ENCODE results near the gene KLHL3. TPM values are rescaled to one million over a fixed set of nuclear protein-coding genes. Genes with fewer than 3 reads are reported as not detected.

The KLHL3 gene
- total RNA-seq, 2 experiments from 2014 or later = 3.0 to 3.4 TPM

GRCh38 chr5:137613554-137614265 is 122.2 kb downstream of the KLHL3 start:
- Mint-ChIP-seq H3K27me3 (peaks cover 2% of the 10 kb centered on the region), H3K27ac (no peak overlapping the region), H3K4me1 (ENCODE audit: low read depth) (no peaks in the 10 kb centered on the region), H3K4me3 (no peak overlapping the region), H3K9me3 (no peaks in the 10 kb centered on the region), H3K36me3 (no peaks in the 10 kb centered on the region)
- peak; percentile 20 for DNase-seq
- CTCF ChIA-PET = interaction anchor here (1.0 kb wide), 1 partner anchor 16 kb away, joined by 3 read pairs; no protein-coding TSS in a partner anchor
- intact Hi-C loops (cut with micrococcal nuclease) = no loop called here
- POLR2A ChIA-PET = no interaction called here

- intact Hi-C loops (cut with micrococcal nuclease) = no loop called here
- Mint-ChIP-seq H3K27me3 (peaks cover 2% of the 10 kb centered on the region), H3K4me1 (ENCODE audit: low read depth) (no peaks in the 10 kb centered on the region), H3K27ac (no peak overlapping the region), H3K9me3 (no peaks in the 10 kb centered on the region), H3K36me3 (no peaks in the 10 kb centered on the region), H3K4me3 (no peak overlapping the region)
- CTCF ChIA-PET = no interaction called here
- POLR2A ChIA-PET = no interaction called here
- DNase-seq = no peak
Measured at GRCh38 chr5:137612576-137612975, 123.3 kb downstream of the KLHL3 start.

- no peak overlapping the region for H3K4me3 Mint-ChIP-seq
- DNase-seq = no peak
- H3K36me3 Mint-ChIP-seq = no peaks in the 10 kb centered on the region
- intact Hi-C loops (cut with micrococcal nuclease) = no loop called here
- H3K27me3 Mint-ChIP-seq = peaks cover 2% of the 10 kb centered on the region
- no peaks in the 10 kb centered on the region for H3K4me1 Mint-ChIP-seq (ENCODE audit: low read depth)
- CTCF ChIA-PET = no interaction called here
- H3K9me3 Mint-ChIP-seq = no peaks in the 10 kb centered on the region
- no peak overlapping the region for H3K27ac Mint-ChIP-seq
- POLR2A ChIA-PET = no interaction called here
Measured at GRCh38 chr5:137611794-137612435, 124.0 kb downstream of the KLHL3 start.

GRCh38 chr5:137611011-137611580 is 124.8 kb downstream of the KLHL3 start:
- no peak overlapping the region for H3K4me3 Mint-ChIP-seq
- no peaks in the 10 kb centered on the region for H3K36me3 Mint-ChIP-seq
- H3K4me1 Mint-ChIP-seq (ENCODE audit: low read depth) = no peaks in the 10 kb centered on the region
- peaks cover 2% of the 10 kb centered on the region for H3K27me3 Mint-ChIP-seq
- intact Hi-C loops (cut with micrococcal nuclease) = no loop called here
- ChIA-PET CTCF (no interaction called here), POLR2A (no interaction called here)
- no peak for DNase-seq
- H3K27ac Mint-ChIP-seq = no peak overlapping the region
- no peaks in the 10 kb centered on the region for H3K9me3 Mint-ChIP-seq

GRCh38 chr5:137610598-137610997 is 125.3 kb downstream of the KLHL3 start:
- CTCF ChIA-PET = interaction anchor here (0.6 kb wide), 1 partner anchor 468 kb away, joined by 3 read pairs; no protein-coding TSS in a partner anchor
- intact Hi-C loops (cut with micrococcal nuclease) = no loop called here
- H3K36me3 Mint-ChIP-seq = no peaks in the 10 kb centered on the region
- H3K9me3 Mint-ChIP-seq = no peaks in the 10 kb centered on the region
- POLR2A ChIA-PET = no interaction called here
- H3K4me1 Mint-ChIP-seq (ENCODE audit: low read depth) = no peaks in the 10 kb centered on the region
- H3K27ac Mint-ChIP-seq = no peak overlapping the region
- H3K27me3 Mint-ChIP-seq = peaks cover 3% of the 10 kb centered on the region
- DNase-seq = no peak
- H3K4me3 Mint-ChIP-seq = no peak overlapping the region

- ChIA-PET POLR2A (no interaction called here), CTCF (no interaction called here)
- Mint-ChIP-seq H3K27ac (no peak overlapping the region), H3K36me3 (no peaks in the 10 kb centered on the region), H3K4me1 (ENCODE audit: low read depth) (no peaks in the 10 kb centered on the region), H3K4me3 (no peak overlapping the region), H3K27me3 (peaks cover 3% of the 10 kb centered on the region), H3K9me3 (no peaks in the 10 kb centered on the region)
- intact Hi-C loops (cut with micrococcal nuclease) = no loop called here
- no peak for DNase-seq
Measured at GRCh38 chr5:137609127-137609526, 126.8 kb downstream of the KLHL3 start.

- Mint-ChIP-seq H3K9me3 (no peaks in the 10 kb centered on the region), H3K4me3 (no peak overlapping the region), H3K4me1 (ENCODE audit: low read depth) (no peaks in the 10 kb centered on the region), H3K36me3 (no peaks in the 10 kb centered on the region), H3K27me3 (peaks cover 5% of the 10 kb centered on the region), H3K27ac (no peak overlapping the region)
- ChIA-PET POLR2A (no interaction called here), CTCF (no interaction called here)
- DNase-seq = no peak
- intact Hi-C loops (cut with micrococcal nuclease) = no loop called here
Measured at GRCh38 chr5:137607771-137608170, 128.1 kb downstream of the KLHL3 start.

- Mint-ChIP-seq H3K27me3 (peaks cover 3% of the 10 kb centered on the region), H3K27ac (no peak overlapping the region), H3K4me1 (ENCODE audit: low read depth) (no peaks in the 10 kb centered on the region), H3K36me3 (no peaks in the 10 kb centered on the region), H3K4me3 (no peak overlapping the region), H3K9me3 (no peaks in the 10 kb centered on the region)
- CTCF ChIA-PET = no interaction called here
- POLR2A ChIA-PET = no interaction called here
- intact Hi-C loops (cut with micrococcal nuclease) = no loop called here
- no peak for DNase-seq
Measured at GRCh38 chr5:137606401-137606800, 129.5 kb downstream of the KLHL3 start.

GRCh38 chr5:137605411-137605810 is 130.5 kb downstream of the KLHL3 start:
- Mint-ChIP-seq H3K27me3 (peaks cover 3% of the 10 kb centered on the region), H3K4me3 (no peak overlapping the region), H3K9me3 (no peaks in the 10 kb centered on the region), H3K36me3 (no peaks in the 10 kb centered on the region), H3K27ac (no peak overlapping the region), H3K4me1 (ENCODE audit: low read depth) (no peaks in the 10 kb centered on the region)
- ChIA-PET CTCF (no interaction called here), POLR2A (no interaction called here)
- no peak for DNase-seq
- intact Hi-C loops (cut with micrococcal nuclease) = no loop called here

- Mint-ChIP-seq H3K36me3 (no peaks in the 10 kb centered on the region), H3K27me3 (peaks cover 7% of the 10 kb centered on the region), H3K4me1 (ENCODE audit: low read depth) (no peaks in the 10 kb centered on the region), H3K4me3 (no peak overlapping the region), H3K9me3 (no peaks in the 10 kb centered on the region), H3K27ac (no peak overlapping the region)
- intact Hi-C loops (cut with micrococcal nuclease) = no loop called here
- no peak for DNase-seq
- ChIA-PET POLR2A (no interaction called here), CTCF (no interaction called here)
Measured at GRCh38 chr5:137604348-137605095, 131.4 kb downstream of the KLHL3 start.

GRCh38 chr5:137603891-137604290 is 132.0 kb downstream of the KLHL3 start:
- Mint-ChIP-seq H3K4me1 (ENCODE audit: low read depth) (no peaks in the 10 kb centered on the region), H3K9me3 (no peaks in the 10 kb centered on the region), H3K27ac (no peak overlapping the region), H3K36me3 (no peaks in the 10 kb centered on the region), H3K27me3 (peaks cover 10% of the 10 kb centered on the region), H3K4me3 (no peak overlapping the region)
- POLR2A ChIA-PET = no interaction called here
- intact Hi-C loops (cut with micrococcal nuclease) = no loop called here
- CTCF ChIA-PET = no interaction called here
- DNase-seq = no peak

- Mint-ChIP-seq H3K4me1 (ENCODE audit: low read depth) (no peaks in the 10 kb centered on the region), H3K27me3 (peaks cover 15% of the 10 kb centered on the region), H3K4me3 (no peak overlapping the region), H3K36me3 (no peaks in the 10 kb centered on the region), H3K9me3 (no peaks in the 10 kb centered on the region), H3K27ac (no peak overlapping the region)
- intact Hi-C loops (cut with micrococcal nuclease) = no loop called here
- ChIA-PET CTCF (no interaction called here), POLR2A (no interaction called here)
- DNase-seq = no peak
Measured at GRCh38 chr5:137603356-137603755, 132.5 kb downstream of the KLHL3 start.
